ENCODE measurements around the gene SCN9A.
A peak's percentile ranks its signal among the peaks of the same experiment; 100 is the strongest.
"Not testable (repeated sequence)": the region's sequence is repeated elsewhere in the genome, so short reads cannot be mapped to it uniquely, and the experiment has no call there.

SCN9A gene

GRCh38 chr2:166411473-166412230, 35.9 kb upstream of the SCN9A start:
- peak; percentile 46 for DNase-seq (ENCODE audit: low read depth)
- H3K4me3 ChIP-seq (ENCODE audit: low read length) = no peak overlapping the region
- no peak for TF ChIP-seq CTCF (IDR thresholded peaks at IDR 0.05; ENCODE audit: insufficient read depth, low read depth, low read length, missing control alignments)

- no peak overlapping the region for H3K4me3 ChIP-seq (ENCODE audit: low read length)
- peak; percentile 93 for DNase-seq (ENCODE audit: low read depth)
- no peak for TF ChIP-seq CTCF (IDR thresholded peaks at IDR 0.05; ENCODE audit: insufficient read depth, low read depth, low read length, missing control alignments)
Observed at GRCh38 chr2:166410828-166411472, 35.2 kb upstream of the SCN9A start.

- not testable (repeated sequence) for H3K4me3 ChIP-seq (ENCODE audit: low read length); DNase-seq (ENCODE audit: low read depth)
Observed at GRCh38 chr2:166407746-166408145, 32.0 kb upstream of the SCN9A start.

- peak; percentile 2 for DNase-seq (ENCODE audit: low read depth)
- no peak for TF ChIP-seq CTCF (IDR thresholded peaks at IDR 0.05; ENCODE audit: insufficient read depth, low read depth, low read length, missing control alignments)
- H3K4me3 ChIP-seq (ENCODE audit: low read length) = no peak overlapping the region
Observed at GRCh38 chr2:166406374-166406773, 30.6 kb upstream of the SCN9A start.

GRCh38 chr2:166405569-166405926, 29.8 kb upstream of the SCN9A start:
- H3K4me3 ChIP-seq (ENCODE audit: low read length) = no peak overlapping the region
- no peak for TF ChIP-seq CTCF (IDR thresholded peaks at IDR 0.05; ENCODE audit: insufficient read depth, low read depth, low read length, missing control alignments)
- DNase-seq (ENCODE audit: low read depth) = no peak

GRCh38 chr2:166404831-166405568, 29.3 kb upstream of the SCN9A start:
- H3K4me3 ChIP-seq (ENCODE audit: low read length) = no peak overlapping the region
- no peak for TF ChIP-seq CTCF (IDR thresholded peaks at IDR 0.05; ENCODE audit: insufficient read depth, low read depth, low read length, missing control alignments)
- no peak for DNase-seq (ENCODE audit: low read depth)

GRCh38 chr2:166394245-166394644, 18.5 kb upstream of the SCN9A start:
- TF ChIP-seq CTCF (IDR thresholded peaks at IDR 0.05; ENCODE audit: insufficient read depth, low read depth, low read length, missing control alignments) = no peak
- no peak for DNase-seq (ENCODE audit: low read depth)

More at GRCh38 chr2:166394245-166394644, 18.5 kb upstream of the SCN9A start:
- no peak overlapping the region for H3K4me3 ChIP-seq (ENCODE audit: low read length)

Measured in epithelial cell of esophagus (primary cell).